AG09309 (cell line): ENCODE measurements around the gene AADACL2.

ENCODE experiments used
- DNase-seq: peaks from one replicate; pipeline ENCODE4 v3.0.0-alpha.2; 2010; ENCODE audit warnings: low read depth
- H3K4me3 ChIP-seq: 2 replicates; pipeline ENCODE4 v1.5.1; 2011; ENCODE audit warnings: mild to moderate bottlenecking, low read depth, low read length, moderate library complexity; ENCODE audit not compliant: control insufficient read depth
- CTCF ChIP-seq: IDR thresholded peaks from 2 replicates; pipeline ENCODE4 v1.5.1; 2011; ENCODE audit warnings: mild to moderate bottlenecking, low read depth, low read length, inconsistent platforms; ENCODE audit not compliant: insufficient read depth, control insufficient read depth; ENCODE audit errors: missing control alignments

Gene AADACL2

GRCh38 chr3:151707216-151707615 is 26.5 kb upstream of the AADACL2 start:
- DNase-seq = no peak
- H3K4me3 ChIP-seq = no peak overlapping the region
- TF ChIP-seq CTCF = no peak

GRCh38 chr3:151708868-151709267 is 24.9 kb upstream of the AADACL2 start:
- no peak overlapping the region for H3K4me3 ChIP-seq
- no peak for TF ChIP-seq CTCF
- DNase-seq = no peak

- TF ChIP-seq CTCF = no peak
- no peak overlapping the region for H3K4me3 ChIP-seq
- no peak for DNase-seq
These were observed 23.9 kb upstream of the AADACL2 start for GRCh38 chr3:151709847-151710246.

GRCh38 chr3:151721294-151721693 is 12.4 kb upstream of the AADACL2 start:
- DNase-seq = no peak
- H3K4me3 ChIP-seq = no peak overlapping the region
- no peak for TF ChIP-seq CTCF

GRCh38 chr3:151722856-151723255 is 10.9 kb upstream of the AADACL2 start:
- no peak for TF ChIP-seq CTCF
- no peak for DNase-seq

GRCh38 chr3:151724576-151725562 is 8.9 kb upstream of the AADACL2 start:
- no peak overlapping the region for H3K4me3 ChIP-seq
- DNase-seq = no peak
- no peak for TF ChIP-seq CTCF

More at GRCh38 chr3:151722856-151723255, 10.9 kb upstream of the AADACL2 start:
- H3K4me3 ChIP-seq = no peak overlapping the region

GRCh38 chr3:151726016-151726415 is 7.7 kb upstream of the AADACL2 start:
- no peak for TF ChIP-seq CTCF
- no peak overlapping the region for H3K4me3 ChIP-seq
- DNase-seq = no peak
